SHP77 (cell line): ENCODE measurements around the gene DNM2.
"Not testable (repeated sequence)": the region's sequence is repeated elsewhere in the genome, so short reads cannot be mapped to it uniquely, and the experiment has no call there.

ENCODE experiments used
- DNase-seq, 2 experiments: peaks; one replicate each; lab custom pipeline; 2025; lab: John Stamatoyannopoulos, UW

The DNM2 gene

GRCh38 chr19:10717356-10718204, at the start of gene DNM2:
DNM2 (plus strand) TSS chr19:10718079; CDS start chr19:10718243, 164 bp downstream.
- DNase-seq = peak; percentile 100

DNA sequence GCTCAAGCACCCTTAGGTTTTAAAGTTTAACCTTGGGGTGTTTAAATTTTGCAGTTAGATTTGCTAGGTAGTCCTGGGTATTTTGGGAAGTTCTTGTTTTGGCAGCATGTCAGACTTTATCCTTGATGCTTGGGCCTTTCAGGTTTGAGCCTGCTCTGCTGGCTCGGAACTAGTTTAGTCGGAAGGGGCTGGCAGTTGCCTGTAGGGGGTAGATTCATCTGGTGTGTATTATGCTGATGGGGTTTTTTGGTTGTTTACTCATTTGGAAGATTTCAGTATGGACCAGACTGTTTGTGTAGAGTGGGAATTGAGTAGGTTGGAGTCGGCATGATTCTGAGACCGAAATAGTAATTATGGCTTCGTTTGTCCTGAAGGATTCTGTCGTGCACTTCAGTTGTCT, 48.6 kb upstream of the DNM2 start:
- no peak for DNase-seq

DNA sequence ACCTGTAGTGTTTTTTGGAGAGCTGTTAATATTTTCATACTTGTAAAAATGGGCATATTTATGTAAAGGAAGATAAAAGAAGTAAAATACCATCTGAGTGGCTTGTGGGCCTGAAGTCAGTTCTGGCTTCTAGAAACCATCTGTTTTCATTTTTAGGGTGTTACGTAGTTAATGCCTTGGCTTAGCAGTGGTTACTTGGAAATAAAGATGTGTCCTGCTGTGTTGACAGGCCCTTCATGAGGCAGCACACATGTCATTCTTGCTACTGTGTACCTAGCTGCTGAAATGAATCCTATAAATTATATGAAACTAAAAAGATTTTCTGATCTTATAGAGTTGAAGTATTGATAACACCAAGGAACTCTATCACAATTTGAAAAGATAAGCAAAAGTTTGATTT, 47.7 kb upstream of the DNM2 start:
- no peak for DNase-seq

DNA sequence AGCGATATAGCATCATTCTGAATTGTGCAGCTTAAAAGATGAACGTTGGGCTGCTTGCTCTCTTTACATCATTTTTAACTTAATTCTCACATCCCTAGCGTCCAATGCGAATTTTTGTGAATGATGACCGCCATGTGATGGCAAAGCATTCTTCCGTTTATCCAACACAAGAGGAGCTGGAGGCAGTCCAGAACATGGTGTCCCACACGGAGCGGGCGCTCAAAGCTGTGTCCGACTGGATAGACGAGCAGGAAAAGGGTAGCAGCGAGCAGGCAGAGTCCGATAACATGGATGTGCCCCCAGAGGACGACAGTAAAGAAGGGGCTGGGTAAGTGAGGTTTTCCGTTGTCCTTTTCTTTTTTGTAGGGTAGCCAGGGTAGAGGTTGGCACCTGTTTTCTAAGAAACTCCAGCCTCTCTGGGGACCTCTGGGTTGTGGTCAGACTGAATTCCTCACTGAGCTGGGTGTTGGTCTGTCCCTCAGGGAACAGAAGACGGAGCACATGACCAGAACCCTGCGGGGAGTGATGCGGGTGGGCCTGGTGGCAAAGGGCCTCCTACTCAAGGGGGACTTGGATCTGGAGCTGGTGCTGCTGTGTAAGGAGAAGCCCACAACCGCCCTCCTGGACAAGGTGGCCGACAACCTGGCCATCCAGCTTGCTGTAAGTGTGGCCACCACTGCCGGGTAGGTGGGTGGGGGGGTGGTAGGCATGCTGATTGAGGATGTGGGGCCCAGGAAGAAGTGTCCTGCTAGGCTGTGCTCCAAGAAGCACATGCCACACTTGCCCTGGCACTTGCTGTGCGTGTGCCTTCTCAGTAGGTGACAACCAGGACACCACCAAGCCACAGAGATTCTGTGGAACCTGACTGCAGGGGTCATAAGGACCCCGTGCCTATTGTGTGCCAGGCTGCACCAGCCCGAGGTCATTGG, 46.7 kb upstream of the DNM2 start:
- DNase-seq = no peak

DNA sequence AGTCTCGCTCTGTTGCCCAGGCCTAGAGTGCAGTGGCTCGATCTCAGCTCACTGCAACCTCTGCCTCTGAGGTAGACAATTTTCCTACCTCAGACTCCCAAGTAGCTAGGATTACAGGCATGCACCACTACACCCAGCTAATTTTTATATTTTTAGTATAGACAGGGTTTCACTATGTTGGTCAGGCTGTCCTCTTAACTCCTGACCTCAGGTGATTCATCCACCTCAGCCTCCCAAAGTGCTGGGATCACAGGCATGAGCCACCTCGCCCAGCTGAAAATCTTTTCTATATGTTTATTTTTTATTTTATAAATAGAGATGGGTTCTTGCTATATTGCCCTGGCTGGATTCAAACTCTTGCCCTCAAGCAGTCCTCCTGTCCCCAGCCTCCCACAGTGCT, 46.0 kb upstream of the DNM2 start:
- not testable (repeated sequence) for DNase-seq

- DNase-seq = not testable (repeated sequence)
These were observed 42.7 kb upstream of the DNM2 start for GRCh38 chr19:10675214-10675613.

DNA sequence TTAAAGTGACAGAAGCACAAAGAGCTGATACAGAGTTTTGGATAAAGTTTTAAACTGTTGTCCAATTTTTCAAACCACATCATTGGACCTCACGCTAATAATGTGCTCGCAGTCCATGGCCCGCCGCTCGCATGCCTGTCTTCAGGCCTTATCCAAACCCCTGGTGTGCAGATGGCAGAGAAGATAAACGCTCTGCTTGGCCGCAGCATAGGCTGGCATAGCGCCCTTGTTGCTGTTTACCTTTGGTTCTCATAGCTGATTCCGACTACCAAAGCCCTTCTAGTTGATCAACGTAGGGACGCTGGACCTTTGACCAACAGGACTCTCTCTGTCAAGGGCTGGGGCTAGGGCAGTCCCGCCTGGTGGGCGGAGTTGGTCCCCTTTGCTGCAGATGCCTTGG, 40.1 kb upstream of the DNM2 start:
- DNase-seq = no peak

DNA sequence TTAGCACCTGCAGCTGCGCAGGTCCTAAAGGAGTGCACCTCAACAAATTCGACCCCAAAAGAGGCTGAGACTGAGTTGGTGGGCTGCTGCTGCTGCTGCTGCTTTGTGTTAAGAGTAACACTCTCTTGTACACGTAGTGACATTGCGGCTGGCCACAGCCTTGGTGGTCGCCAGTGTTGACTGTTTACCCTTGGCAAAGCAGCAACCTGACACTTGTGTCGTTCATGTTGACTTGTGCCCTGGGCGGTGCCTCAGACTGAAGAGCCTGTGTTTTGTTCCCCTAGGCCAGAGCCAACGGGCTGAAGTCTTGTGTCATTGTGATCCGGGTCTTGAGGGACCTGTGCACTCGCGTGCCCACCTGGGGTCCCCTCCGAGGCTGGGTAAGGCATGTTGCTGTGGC, 39.1 kb upstream of the DNM2 start:
- no peak for DNase-seq

GRCh38 chr19:10679743-10680142, 38.1 kb upstream of the DNM2 start:
- no peak for DNase-seq

DNA sequence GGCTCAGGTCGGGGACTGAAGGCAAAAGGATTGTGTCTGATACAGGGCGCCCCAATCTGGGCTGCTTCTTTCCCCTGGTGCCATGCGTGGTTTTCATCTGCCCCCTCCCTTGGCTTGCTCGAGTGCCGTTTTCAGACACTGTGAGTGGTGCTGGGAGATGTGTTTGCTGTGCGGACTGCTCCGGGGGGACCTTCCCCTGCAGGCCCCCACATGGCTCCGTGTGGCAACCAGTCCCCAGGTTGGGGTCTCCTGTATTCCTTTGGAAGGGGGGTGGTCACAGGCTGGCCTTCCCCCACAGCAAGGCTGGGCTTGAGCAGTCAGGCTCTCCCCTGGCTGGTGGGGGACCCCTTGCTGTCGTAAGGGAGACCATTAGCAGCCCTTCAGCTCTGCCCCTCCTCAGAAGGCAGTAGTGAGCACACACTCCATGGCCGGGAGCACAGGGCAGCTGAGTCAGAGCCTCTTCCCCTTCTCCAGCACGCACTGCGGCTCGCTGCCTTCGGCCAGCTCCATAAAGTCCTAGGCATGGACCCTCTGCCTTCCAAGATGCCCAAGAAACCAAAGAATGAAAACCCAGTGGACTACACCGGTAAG, 37.2 kb upstream of the DNM2 start:
- DNase-seq = no peak

GRCh38 chr19:10681658-10682057, 36.2 kb upstream of the DNM2 start:
- no peak for DNase-seq

GRCh38 chr19:10682397-10683063, 35.3 kb upstream of the DNM2 start:
- DNase-seq = no peak

- no peak for DNase-seq
These were observed 34.8 kb upstream of the DNM2 start for GRCh38 chr19:10683064-10683426.

GRCh38 chr19:10683582-10683981, 34.3 kb upstream of the DNM2 start:
- DNase-seq = no peak

- DNase-seq = no peak
These were observed 32.7 kb upstream of the DNM2 start for GRCh38 chr19:10685210-10685609.

DNA sequence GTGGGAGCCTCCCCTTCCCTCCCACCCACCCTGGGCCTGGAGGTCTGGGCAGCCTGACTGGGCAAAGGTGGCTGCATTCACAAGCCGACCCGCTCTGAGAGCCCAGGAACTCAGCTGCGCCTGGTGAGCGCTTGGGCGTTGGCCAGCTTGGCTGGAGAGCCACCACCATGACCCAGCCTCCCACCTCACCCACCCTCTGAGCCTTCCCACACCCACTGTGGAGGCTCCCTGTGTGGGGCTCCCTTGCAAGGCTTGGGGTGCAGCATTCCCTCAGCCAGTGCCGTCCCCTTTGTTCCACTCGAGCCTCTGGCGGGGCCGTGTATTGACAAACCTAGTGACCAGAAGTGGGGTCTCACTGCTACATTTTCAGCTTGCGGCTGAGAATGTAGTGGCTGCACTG, 31.7 kb upstream of the DNM2 start:
- DNase-seq = no peak

GRCh38 chr19:10686661-10687517, 31.0 kb upstream of the DNM2 start:
- DNase-seq = no peak

GRCh38 chr19:10687518-10688288, 30.2 kb upstream of the DNM2 start:
- DNase-seq = no peak

DNA sequence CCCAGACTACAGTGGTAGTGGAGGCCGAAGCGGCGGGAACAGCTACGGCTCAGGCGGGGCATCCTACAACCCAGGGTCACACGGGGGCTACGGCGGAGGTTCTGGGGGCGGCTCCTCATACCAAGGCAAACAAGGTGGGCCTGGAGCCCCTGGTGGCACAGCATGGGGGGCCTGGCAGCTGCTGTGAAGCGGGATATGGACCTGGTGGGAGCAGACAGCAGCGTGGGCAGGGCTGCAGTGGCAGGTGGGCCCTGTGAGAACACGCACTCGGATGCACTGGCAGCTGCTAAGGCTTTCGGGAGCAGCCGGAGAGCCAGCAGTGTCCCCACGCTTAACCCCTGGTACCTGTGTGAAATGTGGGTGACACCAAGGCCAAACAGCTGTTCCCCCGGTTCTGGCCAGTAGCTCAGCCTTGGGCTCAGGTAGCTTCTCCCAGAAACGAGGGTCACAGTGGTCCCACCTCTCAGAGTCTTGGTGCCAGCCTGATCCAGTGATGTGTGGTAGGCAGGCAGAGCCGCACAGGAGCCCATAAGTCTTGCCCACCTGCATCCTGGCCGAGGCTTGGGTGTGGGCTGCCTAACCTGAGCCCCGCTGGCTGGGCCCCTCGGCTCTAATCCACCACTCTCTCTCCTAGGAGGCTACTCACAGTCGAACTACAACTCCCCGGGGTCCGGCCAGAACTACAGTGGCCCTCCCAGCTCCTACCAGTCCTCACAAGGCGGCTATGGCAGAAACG, 29.2 kb upstream of the DNM2 start:
- DNase-seq = no peak

DNA sequence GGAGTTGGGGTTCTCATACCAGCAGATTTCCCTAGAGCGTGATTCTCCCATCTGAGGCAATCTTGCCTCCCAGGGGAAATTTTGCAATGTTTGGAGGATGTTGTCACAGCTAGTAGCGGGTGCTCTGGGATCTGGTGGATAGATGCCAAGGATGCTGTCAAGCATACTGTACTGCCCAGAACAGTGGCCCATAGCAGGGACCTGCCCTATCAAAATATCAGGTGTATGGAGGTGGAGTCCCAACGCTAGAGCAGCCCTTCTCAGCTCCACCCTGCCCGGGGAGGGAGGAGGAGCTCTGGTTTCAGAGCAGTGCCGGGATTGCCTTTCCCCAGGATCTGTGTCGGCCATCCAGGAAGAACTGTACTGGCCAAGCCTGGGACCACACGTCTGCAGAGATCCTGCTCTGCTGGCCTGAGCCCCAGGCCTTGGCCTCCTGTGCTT, 27.5 kb upstream of the DNM2 start:
- no peak for DNase-seq
